HG02571 (cell line): Measurements from ENCODE around the gene ARHGAP28.
"Not testable (repeated sequence)": the region's sequence is repeated elsewhere in the genome, so short reads cannot be mapped to it uniquely, and the experiment has no call there.

Experiments used
- ATAC-seq: cut with Tn5 transposase; IDR thresholded peaks from one replicate; pipeline ENCODE4 v1.9.1; 2021; ENCODE audit warnings: mild to moderate bottlenecking, moderate library complexity; ENCODE audit not compliant: unreplicated experiment

ARHGAP28 gene

DNA sequence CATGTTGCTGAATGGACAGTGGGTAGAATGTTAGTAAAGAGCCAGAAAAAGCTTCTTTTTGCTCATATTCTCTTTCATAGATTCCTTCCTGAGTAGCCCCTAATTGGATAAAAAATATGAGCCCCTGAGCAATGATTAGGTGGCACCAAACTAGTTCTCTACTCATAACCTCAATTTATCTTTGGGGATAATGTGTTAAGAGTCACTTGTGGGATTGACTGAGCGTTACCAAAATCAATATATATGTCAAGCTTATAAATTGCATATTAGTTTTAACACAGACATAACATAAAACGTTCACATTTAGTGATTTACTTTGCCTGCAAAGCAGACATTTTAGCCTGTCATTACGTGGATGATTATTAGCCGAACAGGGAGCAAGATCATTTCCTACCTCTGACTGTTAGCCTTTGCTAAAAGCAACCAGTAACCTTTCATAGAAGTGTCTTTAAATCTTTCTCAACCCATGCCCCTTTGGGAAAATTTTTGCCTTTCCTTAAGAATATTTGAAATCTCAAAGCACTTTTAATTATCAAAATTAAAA, 85.4 kb downstream of the ARHGAP28 start:
- no peak for ATAC-seq

GRCh38 chr18:6816154-6816553, 86.6 kb downstream of the ARHGAP28 start:
- no peak for ATAC-seq

DNA sequence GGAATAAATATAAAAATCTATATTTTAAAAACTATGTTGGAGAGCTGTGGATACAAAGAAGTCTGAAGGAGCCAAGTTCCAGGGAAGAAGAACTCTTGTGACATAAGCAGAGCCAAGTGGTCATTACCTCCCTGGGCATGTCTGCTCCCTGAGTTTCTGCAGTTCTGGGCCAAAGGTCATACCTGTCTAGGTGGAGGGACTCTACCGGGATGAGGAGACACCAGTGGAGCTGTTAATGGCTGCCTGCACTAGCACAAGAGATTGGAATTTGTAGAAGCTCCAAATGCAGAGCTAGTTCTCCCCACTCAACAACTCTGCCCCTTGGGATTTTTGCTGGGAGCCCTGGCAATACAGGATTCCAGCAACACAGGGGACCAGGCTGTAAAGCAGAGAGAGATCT, 89.8 kb downstream of the ARHGAP28 start:
- no peak for ATAC-seq

- no peak for ATAC-seq
These were observed 90.8 kb downstream of the ARHGAP28 start for GRCh38 chr18:6820314-6820713.

GRCh38 chr18:6821356-6821755, 91.8 kb downstream of the ARHGAP28 start:
- ATAC-seq, result no peak

DNA sequence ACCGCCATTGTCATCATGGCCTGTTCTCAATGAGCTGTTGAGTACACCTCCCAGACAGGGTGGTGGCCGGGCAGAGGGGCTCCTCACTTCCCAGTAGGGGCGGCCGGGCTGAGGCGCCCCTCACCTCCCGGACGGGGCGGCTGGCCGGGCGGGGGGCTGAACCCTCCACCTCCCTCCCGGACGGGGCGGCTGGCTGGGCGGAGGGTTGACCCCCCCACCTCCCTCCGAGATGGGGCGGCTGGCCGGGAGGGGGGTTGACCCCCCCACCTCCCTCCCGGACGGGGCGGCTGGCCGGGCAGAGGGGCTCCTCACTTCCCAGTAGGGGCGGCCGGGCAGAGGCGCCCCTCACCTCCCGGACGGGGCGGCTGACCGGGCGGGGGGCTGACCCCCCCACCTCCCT, 97.6 kb downstream of the ARHGAP28 start:
- not testable (repeated sequence) for ATAC-seq

- ATAC-seq, result not testable (repeated sequence)
These were observed 98.0 kb downstream of the ARHGAP28 start for GRCh38 chr18:6827566-6827965.

- ATAC-seq, result no peak
These were observed 101.4 kb downstream of the ARHGAP28 start for GRCh38 chr18:6830916-6831315.

- ATAC-seq, result no peak
These were observed 105.8 kb downstream of the ARHGAP28 start for GRCh38 chr18:6835345-6835744.

- no peak for ATAC-seq
These were observed 106.8 kb downstream of the ARHGAP28 start for GRCh38 chr18:6836331-6836730.

- no peak for ATAC-seq
These were observed 108.4 kb downstream of the ARHGAP28 start for GRCh38 chr18:6837904-6838303.

DNA sequence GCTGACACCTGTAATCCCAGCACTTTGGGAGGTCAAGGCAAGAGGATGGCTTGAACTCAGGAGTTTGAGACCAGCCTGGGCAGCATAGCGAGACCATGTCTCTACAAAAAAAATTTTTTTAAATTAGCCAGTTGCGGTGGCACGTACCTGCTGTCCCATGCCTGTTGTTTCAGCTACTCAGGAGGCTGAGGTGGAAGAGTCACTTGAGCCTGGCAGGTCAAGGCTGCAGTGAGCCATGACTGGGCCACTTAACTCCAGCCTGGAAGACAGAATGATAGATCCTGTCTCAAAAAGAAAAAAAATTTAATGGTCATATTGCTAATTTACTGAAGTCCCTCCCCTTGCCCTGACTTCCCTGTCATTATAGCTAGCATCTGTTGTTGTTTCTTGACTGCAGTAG, 112.6 kb downstream of the ARHGAP28 start:
- no peak for ATAC-seq

DNA sequence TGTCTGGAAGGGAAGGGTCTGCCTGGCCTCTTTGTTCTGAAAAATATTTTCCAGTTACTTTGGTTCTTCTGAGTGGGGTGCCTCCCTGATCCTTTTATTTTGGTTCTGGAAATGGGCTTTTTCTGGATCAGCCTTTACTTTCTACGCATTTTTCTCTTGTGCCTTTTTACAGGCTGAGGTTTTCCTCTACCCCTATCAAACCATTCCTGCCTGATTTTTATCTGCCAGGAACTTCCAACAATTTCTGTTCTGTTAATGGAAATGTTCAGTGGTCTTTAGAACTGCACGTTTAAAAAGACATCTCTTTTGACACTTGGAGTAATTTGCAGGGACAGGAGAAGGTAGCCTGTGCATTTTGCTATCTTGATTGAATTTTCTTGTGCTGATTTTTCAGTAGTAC, 113.8 kb downstream of the ARHGAP28 start:
- no peak for ATAC-seq

GRCh38 chr18:6845521-6845920, 116.0 kb downstream of the ARHGAP28 start:
- ATAC-seq, result not testable (repeated sequence)

- no peak for ATAC-seq
These were observed 120.9 kb downstream of the ARHGAP28 start for GRCh38 chr18:6850396-6850795.

DNA sequence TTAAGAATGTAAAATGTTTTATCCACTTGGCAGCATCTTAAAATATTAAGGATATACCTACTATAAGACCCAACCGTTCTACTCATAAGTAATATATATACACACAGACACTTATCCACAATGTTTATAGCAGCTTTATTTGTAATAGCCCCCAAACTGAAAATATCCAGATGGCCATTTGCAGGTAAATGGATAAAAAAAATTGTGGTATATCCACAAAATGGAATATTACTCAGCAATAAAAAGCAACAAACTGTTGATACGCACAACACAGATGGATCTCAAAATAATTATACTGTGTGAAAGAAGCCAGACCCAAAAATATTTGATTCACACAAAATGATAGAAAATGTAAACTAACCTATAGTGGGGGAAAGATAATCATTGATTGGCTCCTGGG, 122.0 kb downstream of the ARHGAP28 start:
- ATAC-seq, result no peak

GRCh38 chr18:6854811-6855210, 125.3 kb downstream of the ARHGAP28 start:
- ATAC-seq, result no peak

GRCh38 chr18:6855767-6856166, 126.3 kb downstream of the ARHGAP28 start:
- ATAC-seq, result no peak

DNA sequence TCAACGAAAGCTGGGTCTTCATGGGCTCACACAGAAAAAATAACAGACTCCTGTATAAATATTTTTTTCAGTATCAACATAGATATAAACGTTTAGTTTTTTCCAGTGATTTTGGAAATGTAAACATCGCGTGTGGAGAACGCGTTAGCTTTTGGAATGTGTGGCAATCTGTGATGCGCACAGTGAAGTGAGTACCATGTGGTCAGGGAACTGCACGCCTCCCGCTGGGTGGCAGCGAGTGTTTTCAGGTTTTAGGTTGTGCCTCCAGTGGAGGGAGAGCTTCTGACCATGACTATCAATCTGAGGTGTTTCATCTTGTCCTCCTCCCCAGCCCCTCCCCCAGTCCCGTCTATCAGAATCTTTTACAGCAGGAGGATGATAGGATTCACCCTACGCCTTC, 127.8 kb downstream of the ARHGAP28 start:
- ATAC-seq, result no peak

- no peak for ATAC-seq
These were observed 130.3 kb downstream of the ARHGAP28 start for GRCh38 chr18:6859676-6860422.

DNA sequence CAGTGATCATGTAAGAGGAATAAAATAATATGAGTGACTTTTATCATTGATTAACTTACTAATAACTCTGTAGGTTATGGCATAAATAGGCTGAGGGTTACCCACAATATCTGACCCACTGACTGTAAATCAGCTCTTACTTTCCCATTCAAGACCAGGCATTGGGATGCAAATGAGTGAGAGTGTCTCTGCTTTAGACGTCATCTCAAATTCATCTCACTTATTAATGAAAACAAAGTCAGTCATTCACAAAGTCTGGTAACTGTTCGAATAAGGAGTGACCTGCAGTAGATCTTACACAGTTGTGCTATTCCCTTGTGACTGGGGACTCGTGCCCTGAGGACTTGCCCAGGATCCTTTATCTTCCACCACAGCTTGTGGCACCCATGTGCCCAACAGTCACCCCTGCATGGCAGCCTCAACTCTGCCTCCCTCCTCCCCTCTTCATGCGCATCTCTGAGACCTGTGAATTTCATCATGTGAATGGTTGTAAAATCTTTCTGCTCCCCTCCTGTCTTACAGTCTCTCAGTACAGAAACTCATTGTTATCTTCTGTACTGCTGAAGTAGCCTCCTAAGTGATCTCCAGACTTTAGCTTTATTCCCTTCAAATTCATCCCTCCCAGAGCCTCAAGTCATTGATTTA, 131.4 kb downstream of the ARHGAP28 start:
- no peak for ATAC-seq

DNA sequence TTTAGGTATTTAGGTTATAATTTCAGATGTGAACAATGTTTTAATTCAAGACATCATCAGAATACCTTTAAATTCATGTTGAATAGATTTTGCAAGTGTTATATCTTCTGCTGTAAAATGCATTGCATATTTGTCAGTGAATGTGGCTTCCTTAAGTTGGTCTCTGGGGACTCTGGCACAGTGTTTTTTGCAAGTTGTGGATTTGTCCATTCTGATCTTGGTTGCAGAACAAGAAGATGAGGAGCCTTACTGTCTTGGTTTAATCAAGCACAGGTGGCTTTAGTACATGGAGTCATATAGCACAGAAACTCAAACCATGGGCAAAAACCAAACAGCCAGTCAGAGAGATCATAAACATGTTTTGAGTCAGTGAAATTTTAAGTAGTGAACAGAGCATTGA, 135.7 kb downstream of the ARHGAP28 start:
- no peak for ATAC-seq
